A673 (cell line): ENCODE results near the gene CYLD. TPM values are rescaled to one million over a fixed set of nuclear protein-coding genes. Genes with fewer than 3 reads are reported as not detected.

ENCODE experiments used
- BruUV-seq: library from RNA; stranded (reverse); fragments of 400-500 nt; replicated peaks from 2 replicates; lab custom pipeline; 2021; lab: Mats Ljungman, UMichigan
- CTCF ChIA-PET: fragments of 300-600 bp; sonication (Branson Sonifier 250); formaldehyde crosslinking; loops from one replicate; lab custom pipeline; 2022; ENCODE audit warnings: antibody characterized with exemption; lab: Charles Lee
- POLR2A ChIA-PET: fragments of 300-600 bp; sonication (Branson Sonifier 250); formaldehyde crosslinking; loops from one replicate; lab custom pipeline; 2022; ENCODE audit warnings: antibody characterized with exemption; ENCODE audit not compliant: low non-redundant PET; lab: Charles Lee
- DNase-seq: peaks from one replicate; pipeline ENCODE4 v3.0.0-alpha.2; 2015; ENCODE audit warnings: low spot score
- H3K27ac ChIP-seq: fragments of 200-600 bp; sonication (generic); 2 replicates; pipeline ENCODE4 v1.5.1; 2016; ENCODE audit warnings: mixed run types, low read depth, mild to moderate bottlenecking, mixed read lengths, antibody characterized with exemption, low read length; ENCODE audit not compliant: poor library complexity, severe bottlenecking
- H3K27me3 ChIP-seq: fragments of 200-600 bp; sonication (generic); replicated peaks from 2 replicates; pipeline ENCODE4 v1.6.1; 2017; ENCODE audit warnings: mixed run types, low read depth, mild to moderate bottlenecking, mixed read lengths, antibody characterized with exemption, low read length; ENCODE audit not compliant: insufficient read depth, poor library complexity
- H3K36me3 ChIP-seq: fragments of 200-600 bp; sonication (generic); 2 replicates; pipeline ENCODE4 v1.6.1; 2016; ENCODE audit warnings: mixed run types, mild to moderate bottlenecking, mixed read lengths, antibody characterized with exemption, low read length; ENCODE audit not compliant: insufficient read depth, poor library complexity, severe bottlenecking
- H3K4me1 ChIP-seq: fragments of 200-600 bp; sonication (generic); 2 replicates; pipeline ENCODE4 v1.6.1; 2017; ENCODE audit warnings: mixed run types, mild to moderate bottlenecking, mixed read lengths, antibody characterized with exemption, low read length; ENCODE audit not compliant: insufficient read depth, poor library complexity, severe bottlenecking
- H3K4me3 ChIP-seq: fragments of 200-600 bp; sonication (generic); 2 replicates; pipeline ENCODE4 v1.5.1; 2016; ENCODE audit warnings: low read depth, mixed run types, mild to moderate bottlenecking, mixed read lengths, low read length; ENCODE audit not compliant: poor library complexity, severe bottlenecking
- H3K9me3 ChIP-seq: fragments of 200-600 bp; sonication (generic); 2 replicates; pipeline ENCODE4 v1.6.1; 2016; ENCODE audit warnings: mixed run types, low read depth, mild to moderate bottlenecking, mixed read lengths, antibody characterized with exemption, low read length; ENCODE audit not compliant: poor library complexity, severe bottlenecking
- EZH2 ChIP-seq: fragments of 200-600 bp; sonication (generic); IDR thresholded peaks from 2 replicates; pipeline ENCODE4 v1.6.1; 2017; ENCODE audit warnings: borderline replicate concordance, low read depth, mild to moderate bottlenecking, mixed read lengths, antibody characterized with exemption, low read length; ENCODE audit not compliant: poor library complexity, severe bottlenecking
- intact Hi-C: fragments of 100-400 bp; cut with micrococcal nuclease; formaldehyde crosslinking; loops from one replicate; pipeline ENCODE4 v1.10.0; 2022; ENCODE audit not compliant: unreplicated experiment
- total RNA-seq: library from RNA; stranded (reverse); gene quantifications from 2 replicates; pipeline ENCODE4 v1.2.3, GENCODE V29; 2021
- TF ChIP-seq, protein P1 (sequence below): fragments of 300-800, 200-600 bp; sonication (generic); conservative IDR thresholded peaks from 2 replicates; pipeline ENCODE4 v1.5.1; 2017; ENCODE audit warnings: low read depth, mild to moderate bottlenecking, antibody characterized with exemption, low read length, moderate library complexity, mixed read lengths

The CYLD gene
- total RNA-seq, 1 experiment from 2014 or later: 6.3 TPM

DNA sequence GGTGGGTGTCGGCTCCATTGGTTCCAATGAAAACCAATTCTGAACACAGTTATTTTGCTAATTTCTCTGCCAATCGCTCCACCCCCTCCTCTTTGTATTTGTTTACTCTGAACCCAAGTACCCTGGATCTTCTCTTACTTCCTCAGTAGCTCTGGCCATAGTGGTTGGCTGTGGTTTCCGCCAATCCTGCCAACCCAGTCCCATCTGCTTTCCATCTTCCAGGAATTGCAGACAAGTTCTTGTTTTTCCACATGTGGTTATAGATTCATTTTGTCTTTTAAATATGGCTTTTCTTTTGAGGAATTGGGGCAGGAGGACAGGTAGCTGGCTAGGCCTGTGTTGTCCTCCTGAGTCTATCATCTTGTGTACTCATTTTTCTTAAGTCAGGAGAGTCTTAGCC, 92.0 kb downstream of the CYLD start:
- no peaks in the 10 kb centered on the region for H3K36me3 ChIP-seq
- H3K27me3 ChIP-seq: peaks cover 12% of the 10 kb centered on the region
- no peaks in the 10 kb centered on the region for H3K4me1 ChIP-seq
- TF ChIP-seq, protein P1, sequence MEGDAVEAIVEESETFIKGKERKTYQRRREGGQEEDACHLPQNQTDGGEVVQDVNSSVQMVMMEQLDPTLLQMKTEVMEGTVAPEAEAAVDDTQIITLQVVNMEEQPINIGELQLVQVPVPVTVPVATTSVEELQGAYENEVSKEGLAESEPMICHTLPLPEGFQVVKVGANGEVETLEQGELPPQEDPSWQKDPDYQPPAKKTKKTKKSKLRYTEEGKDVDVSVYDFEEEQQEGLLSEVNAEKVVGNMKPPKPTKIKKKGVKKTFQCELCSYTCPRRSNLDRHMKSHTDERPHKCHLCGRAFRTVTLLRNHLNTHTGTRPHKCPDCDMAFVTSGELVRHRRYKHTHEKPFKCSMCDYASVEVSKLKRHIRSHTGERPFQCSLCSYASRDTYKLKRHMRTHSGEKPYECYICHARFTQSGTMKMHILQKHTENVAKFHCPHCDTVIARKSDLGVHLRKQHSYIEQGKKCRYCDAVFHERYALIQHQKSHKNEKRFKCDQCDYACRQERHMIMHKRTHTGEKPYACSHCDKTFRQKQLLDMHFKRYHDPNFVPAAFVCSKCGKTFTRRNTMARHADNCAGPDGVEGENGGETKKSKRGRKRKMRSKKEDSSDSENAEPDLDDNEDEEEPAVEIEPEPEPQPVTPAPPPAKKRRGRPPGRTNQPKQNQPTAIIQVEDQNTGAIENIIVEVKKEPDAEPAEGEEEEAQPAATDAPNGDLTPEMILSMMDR: no peak
- TF ChIP-seq EZH2: no peak
- intact Hi-C loops: no loop called here
- CTCF ChIA-PET: no interaction called here
- peaks cover 4% of the 10 kb centered on the region for H3K9me3 ChIP-seq
- BruUV-seq: no TSS peak
- no peak for DNase-seq
- no peak overlapping the region for H3K4me3 ChIP-seq
- H3K27ac ChIP-seq: no peak overlapping the region
- POLR2A ChIA-PET: no interaction called here

- ChIA-PET CTCF (no interaction called here), POLR2A (no interaction called here)
- BruUV-seq: no TSS peak
- H3K4me3 ChIP-seq: no peak overlapping the region
- intact Hi-C loops: no loop called here
- H3K4me1 ChIP-seq: no peaks in the 10 kb centered on the region
- peaks cover 12% of the 10 kb centered on the region for H3K27me3 ChIP-seq
- H3K27ac ChIP-seq: no peak overlapping the region
- DNase-seq: no peak
- TF ChIP-seq, protein P1: no peak
- TF ChIP-seq EZH2: no peak
- no peaks in the 10 kb centered on the region for H3K36me3 ChIP-seq
- peaks cover 4% of the 10 kb centered on the region for H3K9me3 ChIP-seq
Measured at GRCh38 chr16:50834701-50835100, 92.8 kb downstream of the CYLD start.

GRCh38 chr16:50835358-50836060, 93.6 kb downstream of the CYLD start:
- H3K27ac ChIP-seq: no peak overlapping the region
- no peaks in the 10 kb centered on the region for H3K36me3 ChIP-seq
- TF ChIP-seq, protein P1: no peak
- TF ChIP-seq EZH2: no peak
- intact Hi-C loops: no loop called here
- ChIA-PET POLR2A (no interaction called here), CTCF (no interaction called here)
- no TSS peak for BruUV-seq
- DNase-seq: no peak
- H3K4me1 ChIP-seq: no peaks in the 10 kb centered on the region
- H3K9me3 ChIP-seq: peaks cover 4% of the 10 kb centered on the region
- H3K27me3 ChIP-seq: peaks cover 15% of the 10 kb centered on the region
- H3K4me3 ChIP-seq: no peak overlapping the region
